ENCODE data around the gene HS6ST3. TPM values are rescaled to one million over a fixed set of nuclear protein-coding genes. Genes with fewer than 3 reads are reported as not detected.

HS6ST3 gene
- total and polyA plus RNA-seq, 9 of the 15 experiments (the other 6 are each of a cell fraction or from before 2014, with no cell fraction given) = not detected

DNA sequence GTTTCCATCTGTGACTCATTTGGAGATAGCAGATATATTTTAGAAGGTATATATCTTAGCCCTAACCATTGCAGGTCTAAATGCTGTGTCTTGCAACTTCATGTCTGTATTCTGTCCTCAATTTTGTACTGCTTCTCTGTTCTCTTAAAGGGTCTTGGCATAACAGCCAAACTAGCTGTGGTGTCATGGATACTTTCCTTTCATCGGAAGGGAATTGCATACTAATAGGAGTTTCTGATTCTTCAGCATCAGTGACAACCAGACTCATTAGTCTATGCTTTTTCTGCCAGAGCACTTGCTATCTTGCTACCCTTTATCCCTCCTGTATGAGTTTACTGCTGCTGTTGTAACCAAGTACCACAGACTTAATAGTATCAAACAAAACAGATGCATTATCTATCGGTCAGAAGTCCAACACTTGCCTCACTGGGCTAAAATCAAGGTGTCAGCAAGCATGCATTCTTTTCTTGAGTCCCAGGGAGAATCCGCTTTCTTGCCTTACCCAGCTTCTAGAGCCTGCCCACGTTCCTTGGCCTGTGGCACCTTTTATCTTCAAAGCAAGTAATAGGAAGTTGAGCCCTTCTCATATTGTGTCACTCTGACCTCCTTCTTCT, 253.1 kb downstream of the HS6ST3 start (continued):
- TF ChIP-seq, protein P1, sequence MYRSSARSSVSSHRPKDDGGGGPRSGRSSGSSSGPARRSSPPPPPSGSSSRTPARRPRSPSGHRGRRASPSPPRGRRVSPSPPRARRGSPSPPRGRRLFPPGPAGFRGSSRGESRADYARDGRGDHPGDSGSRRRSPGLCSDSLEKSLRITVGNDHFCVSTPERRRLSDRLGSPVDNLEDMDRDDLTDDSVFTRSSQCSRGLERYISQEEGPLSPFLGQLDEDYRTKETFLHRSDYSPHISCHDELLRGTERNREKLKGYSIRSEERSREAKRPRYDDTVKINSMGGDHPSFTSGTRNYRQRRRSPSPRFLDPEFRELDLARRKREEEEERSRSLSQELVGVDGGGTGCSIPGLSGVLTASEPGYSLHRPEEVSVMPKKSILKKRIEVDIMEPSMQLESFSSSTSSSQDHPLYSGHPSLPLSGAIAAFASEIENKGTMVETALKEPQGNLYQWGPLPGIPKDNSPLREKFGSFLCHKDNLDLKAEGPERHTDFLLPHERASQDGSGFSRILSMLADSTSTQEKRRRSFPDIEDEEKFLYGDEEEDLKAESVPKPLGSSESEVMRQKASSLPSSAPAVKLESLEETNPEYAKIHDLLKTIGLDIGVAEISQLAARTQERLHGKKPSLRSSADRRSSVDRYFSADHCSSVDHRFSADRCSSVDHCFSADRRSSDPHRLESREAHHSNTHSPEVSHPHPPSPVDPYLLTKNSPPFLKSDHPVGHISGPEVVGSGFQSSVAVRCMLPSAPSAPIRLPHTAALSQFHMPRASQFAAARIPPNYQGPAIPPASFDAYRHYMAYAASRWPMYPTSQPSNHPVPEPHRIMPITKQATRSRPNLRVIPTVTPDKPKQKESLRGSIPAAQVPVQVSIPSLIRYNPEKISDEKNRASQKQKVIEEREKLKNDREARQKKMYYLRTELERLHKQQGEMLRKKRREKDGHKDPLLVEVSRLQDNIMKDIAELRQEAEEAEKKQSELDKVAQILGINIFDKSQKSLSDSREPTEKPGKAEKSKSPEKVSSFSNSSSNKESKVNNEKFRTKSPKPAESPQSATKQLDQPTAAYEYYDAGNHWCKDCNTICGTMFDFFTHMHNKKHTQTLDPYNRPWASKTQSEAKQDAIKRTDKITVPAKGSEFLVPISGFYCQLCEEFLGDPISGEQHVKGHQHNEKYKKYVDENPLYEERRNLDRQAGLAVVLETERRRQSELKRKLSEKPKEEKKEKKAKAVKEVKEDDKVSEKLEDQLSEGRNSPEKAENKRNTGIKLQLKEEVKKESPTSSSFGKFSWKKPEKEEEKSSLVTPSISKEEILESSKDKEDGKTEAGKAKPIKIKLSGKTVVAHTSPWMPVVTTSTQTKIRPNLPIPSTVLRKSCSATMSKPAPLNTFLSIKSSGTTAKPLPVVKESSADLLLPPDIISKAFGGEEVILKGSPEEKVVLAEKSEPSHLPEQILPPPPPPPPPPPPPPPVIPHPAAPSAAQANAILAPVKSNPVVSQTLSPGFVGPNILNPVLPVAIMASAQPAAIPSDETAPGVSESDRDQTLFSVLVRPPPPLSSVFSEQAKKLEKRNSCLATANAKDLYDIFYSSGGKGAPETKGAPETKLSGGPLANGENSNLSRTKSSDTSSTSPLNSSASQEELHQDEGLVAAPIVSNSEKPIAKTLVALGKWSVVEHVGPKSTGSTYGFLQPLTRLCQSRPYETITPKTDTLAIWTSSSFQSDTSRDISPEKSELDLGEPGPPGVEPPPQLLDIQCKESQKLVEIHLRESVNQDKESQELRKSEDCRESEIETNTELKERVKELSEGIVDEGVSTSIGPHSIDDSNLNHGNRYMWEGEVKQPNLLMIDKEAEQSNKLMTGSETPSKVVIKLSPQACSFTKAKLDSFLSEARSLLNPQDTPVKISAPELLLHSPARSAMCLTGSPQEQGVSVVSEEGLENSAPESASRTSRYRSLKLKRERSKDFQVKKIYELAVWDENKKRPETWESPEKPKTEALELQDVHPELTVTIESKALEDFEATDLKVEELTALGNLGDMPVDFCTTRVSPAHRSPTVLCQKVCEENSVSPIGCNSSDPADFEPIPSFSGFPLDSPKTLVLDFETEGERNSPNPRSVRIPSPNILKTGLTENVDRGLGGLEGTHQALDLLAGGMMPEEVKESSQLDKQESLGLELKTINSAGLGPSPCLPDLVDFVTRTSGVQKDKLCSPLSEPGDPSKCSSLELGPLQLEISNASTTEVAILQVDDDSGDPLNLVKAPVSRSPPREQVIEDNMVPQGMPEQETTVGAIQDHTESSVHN (IDR thresholded peaks at IDR 0.05; ENCODE audit: borderline replicate concordance in 1 of 2, low read depth in 1 of 2) = no peak
- TF ChIP-seq RNF2 (IDR thresholded peaks at IDR 0.05) (no peak), ELF4 (CRISPR knock-in tag; IDR thresholded peaks at IDR 0.05) (no peak), ZNF445 (CRISPR knock-in tag; IDR thresholded peaks at IDR 0.05; ENCODE audit: low read depth) (no peak), TSC22D4 (tag; IDR thresholded peaks at IDR 0.05) (no peak), E2F3 (CRISPR knock-in tag; IDR thresholded peaks at IDR 0.05) (no peak), ZNF444 (CRISPR knock-in tag; IDR thresholded peaks at IDR 0.05) (no peak), ZNF316 (IDR thresholded peaks at IDR 0.05) (no peak)
- TF ChIP-seq, protein P2, sequence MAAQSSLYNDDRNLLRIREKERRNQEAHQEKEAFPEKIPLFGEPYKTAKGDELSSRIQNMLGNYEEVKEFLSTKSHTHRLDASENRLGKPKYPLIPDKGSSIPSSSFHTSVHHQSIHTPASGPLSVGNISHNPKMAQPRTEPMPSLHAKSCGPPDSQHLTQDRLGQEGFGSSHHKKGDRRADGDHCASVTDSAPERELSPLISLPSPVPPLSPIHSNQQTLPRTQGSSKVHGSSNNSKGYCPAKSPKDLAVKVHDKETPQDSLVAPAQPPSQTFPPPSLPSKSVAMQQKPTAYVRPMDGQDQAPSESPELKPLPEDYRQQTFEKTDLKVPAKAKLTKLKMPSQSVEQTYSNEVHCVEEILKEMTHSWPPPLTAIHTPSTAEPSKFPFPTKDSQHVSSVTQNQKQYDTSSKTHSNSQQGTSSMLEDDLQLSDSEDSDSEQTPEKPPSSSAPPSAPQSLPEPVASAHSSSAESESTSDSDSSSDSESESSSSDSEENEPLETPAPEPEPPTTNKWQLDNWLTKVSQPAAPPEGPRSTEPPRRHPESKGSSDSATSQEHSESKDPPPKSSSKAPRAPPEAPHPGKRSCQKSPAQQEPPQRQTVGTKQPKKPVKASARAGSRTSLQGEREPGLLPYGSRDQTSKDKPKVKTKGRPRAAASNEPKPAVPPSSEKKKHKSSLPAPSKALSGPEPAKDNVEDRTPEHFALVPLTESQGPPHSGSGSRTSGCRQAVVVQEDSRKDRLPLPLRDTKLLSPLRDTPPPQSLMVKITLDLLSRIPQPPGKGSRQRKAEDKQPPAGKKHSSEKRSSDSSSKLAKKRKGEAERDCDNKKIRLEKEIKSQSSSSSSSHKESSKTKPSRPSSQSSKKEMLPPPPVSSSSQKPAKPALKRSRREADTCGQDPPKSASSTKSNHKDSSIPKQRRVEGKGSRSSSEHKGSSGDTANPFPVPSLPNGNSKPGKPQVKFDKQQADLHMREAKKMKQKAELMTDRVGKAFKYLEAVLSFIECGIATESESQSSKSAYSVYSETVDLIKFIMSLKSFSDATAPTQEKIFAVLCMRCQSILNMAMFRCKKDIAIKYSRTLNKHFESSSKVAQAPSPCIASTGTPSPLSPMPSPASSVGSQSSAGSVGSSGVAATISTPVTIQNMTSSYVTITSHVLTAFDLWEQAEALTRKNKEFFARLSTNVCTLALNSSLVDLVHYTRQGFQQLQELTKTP (IDR thresholded peaks at IDR 0.05; ENCODE audit: low read depth in 1 of 2, partially characterized antibody in 2 of 2) = no peak
- TF ChIP-seq, protein P3, sequence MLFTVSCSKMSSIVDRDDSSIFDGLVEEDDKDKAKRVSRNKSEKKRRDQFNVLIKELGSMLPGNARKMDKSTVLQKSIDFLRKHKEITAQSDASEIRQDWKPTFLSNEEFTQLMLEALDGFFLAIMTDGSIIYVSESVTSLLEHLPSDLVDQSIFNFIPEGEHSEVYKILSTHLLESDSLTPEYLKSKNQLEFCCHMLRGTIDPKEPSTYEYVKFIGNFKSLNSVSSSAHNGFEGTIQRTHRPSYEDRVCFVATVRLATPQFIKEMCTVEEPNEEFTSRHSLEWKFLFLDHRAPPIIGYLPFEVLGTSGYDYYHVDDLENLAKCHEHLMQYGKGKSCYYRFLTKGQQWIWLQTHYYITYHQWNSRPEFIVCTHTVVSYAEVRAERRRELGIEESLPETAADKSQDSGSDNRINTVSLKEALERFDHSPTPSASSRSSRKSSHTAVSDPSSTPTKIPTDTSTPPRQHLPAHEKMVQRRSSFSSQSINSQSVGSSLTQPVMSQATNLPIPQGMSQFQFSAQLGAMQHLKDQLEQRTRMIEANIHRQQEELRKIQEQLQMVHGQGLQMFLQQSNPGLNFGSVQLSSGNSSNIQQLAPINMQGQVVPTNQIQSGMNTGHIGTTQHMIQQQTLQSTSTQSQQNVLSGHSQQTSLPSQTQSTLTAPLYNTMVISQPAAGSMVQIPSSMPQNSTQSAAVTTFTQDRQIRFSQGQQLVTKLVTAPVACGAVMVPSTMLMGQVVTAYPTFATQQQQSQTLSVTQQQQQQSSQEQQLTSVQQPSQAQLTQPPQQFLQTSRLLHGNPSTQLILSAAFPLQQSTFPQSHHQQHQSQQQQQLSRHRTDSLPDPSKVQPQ (CRISPR knock-in tag; IDR thresholded peaks at IDR 0.05; ENCODE audit: borderline replicate concordance) = no peak
